HCT116 (cell line): ENCODE measurements around the gene TTLL11. TPM values are rescaled to one million over a fixed set of nuclear protein-coding genes. Genes with fewer than 3 reads are reported as not detected.

Source experiments
- ATAC-seq: fragments of 200-7000 bp; cut with Tn5 transposase; 2 replicates; pipeline ENCODE4 v1.9.1; 2020; ENCODE audit warnings: mild to moderate bottlenecking, moderate library complexity
- BruUV-seq: library from RNA; stranded (reverse); fragments of 400-500 nt; replicated peaks from 2 replicates; lab custom pipeline; 2021; lab: Mats Ljungman, UMichigan
- CTCF ChIA-PET: fragments of 300-600 bp; sonication (Branson Sonifier 250); formaldehyde crosslinking; loops from one replicate; lab custom pipeline; 2021; ENCODE audit warnings: antibody characterized with exemption; lab: Charles Lee
- POLR2A ChIA-PET: fragments of 300-600, 350-600 bp; sonication (Branson Sonifier 250); formaldehyde crosslinking; loops from one replicate; lab custom pipeline; 2021; ENCODE audit warnings: antibody characterized with exemption; lab: Charles Lee
- RAD21 ChIA-PET, 2 experiments: fragments of 300-600 bp; sonication (Branson Sonifier 250); formaldehyde crosslinking; loops; one replicate each; lab custom pipeline; 2023; ENCODE audit warnings: low total read pairs in 2 of 2; ENCODE audit not compliant: uncharacterized antibody in 2 of 2, unreplicated experiment in 2 of 2, low non-redundant PET in 1 of 2; lab: Charles Lee
- DNase-seq: peaks from one replicate; pipeline ENCODE4 v3.0.0-alpha.2; 2010; ENCODE audit warnings: low read depth, low spot score
- H2AFZ ChIP-seq: fragments of 200-600 bp; shearing (Covaris generic), sonication (generic); 2 replicates; pipeline ENCODE4 v1.6.1; 2017; ENCODE audit warnings: low read depth, mixed run types, mixed read lengths, antibody characterized with exemption, low read length; ENCODE audit not compliant: poor library complexity, severe bottlenecking
- H3K27ac ChIP-seq: 2 replicates; pipeline ENCODE4 v1.5.1; 2012; ENCODE audit warnings: low read depth, low read length
- H3K27me3 ChIP-seq: fragments of 200-600 bp; sonication (generic); 2 replicates; pipeline ENCODE4 v1.6.1; 2016; ENCODE audit warnings: mixed run types, low read length, mixed read lengths; ENCODE audit not compliant: insufficient read depth
- H3K36me3 ChIP-seq, 2 experiments: fragments of 200-500 bp in 1 of 2; fragments of 200-600 bp in 1 of 2; sonication (Bioruptor generic) in 1 of 2; sonication (generic) in 1 of 2; 2 replicates each; pipeline versions ENCODE4 v1.5.1 to v1.6.1; 2014 to 2016; ENCODE audit warnings: low read length in 2 of 2, inconsistent platforms in 1 of 2, mixed read lengths in 1 of 2, mixed run types in 1 of 2; ENCODE audit not compliant: insufficient read depth in 2 of 2, control insufficient read depth in 1 of 2
- H3K4me1 ChIP-seq, 2 experiments: fragments of 200-600 bp in 1 of 2; sonication (generic) in 1 of 2; 2 replicates each; pipeline versions ENCODE4 v1.5.1 to v1.6.1; 2012 to 2017; ENCODE audit warnings: low read length in 2 of 2, inconsistent platforms in 1 of 2, mild to moderate bottlenecking in 1 of 2, mixed read lengths in 1 of 2, mixed run types in 1 of 2, moderate library complexity in 1 of 2; ENCODE audit not compliant: insufficient read depth in 2 of 2, control insufficient read depth in 1 of 2
- H3K4me2 ChIP-seq: fragments of 200-600 bp; sonication (generic); 2 replicates; pipeline ENCODE4 v1.6.1; 2017; ENCODE audit warnings: mixed run types, low read length, mixed read lengths
- H3K4me3 ChIP-seq, 2 experiments: fragments of 200-600 bp in 1 of 2; sonication (generic) in 1 of 2; replicated peaks in 1 of 2; 2 replicates each; pipeline ENCODE4 v1.5.1; 2011 to 2016; ENCODE audit warnings: low read length in 2 of 2, control low read depth in 1 of 2, low read depth in 1 of 2, mild to moderate bottlenecking in 1 of 2, mixed read lengths in 1 of 2, mixed run types in 1 of 2
- H3K79me2 ChIP-seq: fragments of 200-600 bp; sonication (generic); 2 replicates; pipeline ENCODE4 v1.6.1; 2017; ENCODE audit warnings: mild to moderate bottlenecking, mixed run types, low read length, moderate library complexity, mixed read lengths; ENCODE audit not compliant: insufficient read depth
- H3K9ac ChIP-seq: fragments of 200-600 bp; sonication (generic); 2 replicates; pipeline ENCODE4 v1.6.1; 2016; ENCODE audit warnings: low read length, mixed read lengths
- H3K9me2 ChIP-seq: fragments of 200-600 bp; sonication (generic), shearing (Covaris generic); 2 replicates; pipeline ENCODE4 v1.6.1; 2017; ENCODE audit warnings: mixed run types, mild to moderate bottlenecking, moderate library complexity; ENCODE audit not compliant: insufficient read depth
- H3K9me3 ChIP-seq, 2 experiments: fragments of 200-500 bp in 1 of 2; fragments of 200-600 bp in 1 of 2; sonication (Bioruptor generic) in 1 of 2; sonication (generic) in 1 of 2; 2 replicates each; pipeline ENCODE4 v1.6.1; 2014 to 2017; ENCODE audit warnings: low read length in 2 of 2, mixed read lengths in 2 of 2, inconsistent platforms in 1 of 2, low read depth in 1 of 2, mild to moderate bottlenecking in 1 of 2, mixed run types in 1 of 2, moderate library complexity in 1 of 2; ENCODE audit not compliant: control insufficient read depth in 1 of 2, insufficient read depth in 1 of 2
- H4K20me1 ChIP-seq: fragments of 200-600 bp; sonication (generic), shearing (Covaris generic); 2 replicates; pipeline ENCODE4 v1.6.1; 2017; ENCODE audit warnings: mixed run types, mild to moderate bottlenecking, moderate library complexity; ENCODE audit not compliant: insufficient read depth
- CBX3 ChIP-seq: IDR thresholded peaks from 2 replicates; pipeline ENCODE4 v1.6.1; 2012; ENCODE audit warnings: low read depth
- EGR1 ChIP-seq: IDR thresholded peaks from 2 replicates; pipeline ENCODE4 v1.6.1; 2012; ENCODE audit warnings: low read depth
- ELF1 ChIP-seq: IDR thresholded peaks from 2 replicates; pipeline ENCODE4 v1.6.1; 2012; ENCODE audit warnings: low read depth, borderline replicate concordance
- EZH2phosphoT487 ChIP-seq: fragments of 200-600 bp; IDR thresholded peaks from 2 replicates; pipeline ENCODE4 v1.6.1; 2018; ENCODE audit warnings: antibody characterized with exemption, borderline replicate concordance
- JUND ChIP-seq: IDR thresholded peaks from 2 replicates; pipeline ENCODE4 v1.6.1; 2012
- POLR2A ChIP-seq: IDR thresholded peaks from 2 replicates; pipeline ENCODE4 v1.7.0; 2011; ENCODE audit warnings: borderline replicate concordance; ENCODE audit not compliant: insufficient read depth, insufficient read length; ENCODE audit errors: extremely low read depth
- RAD21 ChIP-seq: IDR thresholded peaks from 2 replicates; pipeline ENCODE4 v1.6.1; 2012; ENCODE audit warnings: low read depth, mild to moderate bottlenecking
- SIN3A ChIP-seq: IDR thresholded peaks from 2 replicates; pipeline ENCODE4 v1.6.1; 2012; ENCODE audit warnings: low read depth
- YY1 ChIP-seq: IDR thresholded peaks from 2 replicates; pipeline ENCODE4 v1.6.1; 2011; ENCODE audit warnings: low read length, low read depth, moderate library complexity, mild to moderate bottlenecking; ENCODE audit not compliant: insufficient replicate concordance; ENCODE audit errors: extremely low read depth
- ZFX ChIP-seq: fragments of 450-650 bp; IDR thresholded peaks from 2 replicates; pipeline ENCODE4 v1.6.1; 2017
- intact Hi-C: fragments of 100-400 bp; cut with micrococcal nuclease; formaldehyde crosslinking; loops from 2 replicates; pipeline ENCODE4 v1.10.0; 2022
- total RNA-seq: library from RNA; stranded (reverse); gene quantifications from one replicate; pipeline ENCODE4 v1.2.1, GENCODE V29; 2021; ENCODE audit not compliant: unreplicated experiment
- TF ChIP-seq, protein P1 (sequence below): IDR thresholded peaks from 2 replicates; pipeline ENCODE4 v1.6.1; 2011; ENCODE audit warnings: mild to moderate bottlenecking, low read length, moderate library complexity; ENCODE audit not compliant: insufficient replicate concordance; ENCODE audit errors: extremely low read depth
- TF ChIP-seq, protein P2 (sequence below): IDR thresholded peaks from 2 replicates; pipeline ENCODE4 v1.6.1; 2012; ENCODE audit warnings: low read depth
- TF ChIP-seq, protein P3 (sequence below), 3 experiments: fragments of 200-600 bp in 1 of 3; sonication (generic) in 1 of 3; IDR thresholded peaks in 2 of 3; conservative IDR thresholded peaks in 1 of 3; 2 replicates each; pipeline ENCODE4 v1.5.1; 2012 to 2017; ENCODE audit warnings: low read depth in 2 of 3, low read length in 2 of 3, antibody characterized with exemption in 1 of 3, borderline replicate concordance in 1 of 3, control low read depth in 1 of 3, mild to moderate bottlenecking in 1 of 3, mixed read lengths in 1 of 3, mixed run types in 1 of 3, moderate library complexity in 1 of 3; ENCODE audit not compliant: insufficient read depth in 1 of 3

Gene TTLL11
- total RNA-seq, 1 experiment from 2014 or later = 2.2 TPM

DNA sequence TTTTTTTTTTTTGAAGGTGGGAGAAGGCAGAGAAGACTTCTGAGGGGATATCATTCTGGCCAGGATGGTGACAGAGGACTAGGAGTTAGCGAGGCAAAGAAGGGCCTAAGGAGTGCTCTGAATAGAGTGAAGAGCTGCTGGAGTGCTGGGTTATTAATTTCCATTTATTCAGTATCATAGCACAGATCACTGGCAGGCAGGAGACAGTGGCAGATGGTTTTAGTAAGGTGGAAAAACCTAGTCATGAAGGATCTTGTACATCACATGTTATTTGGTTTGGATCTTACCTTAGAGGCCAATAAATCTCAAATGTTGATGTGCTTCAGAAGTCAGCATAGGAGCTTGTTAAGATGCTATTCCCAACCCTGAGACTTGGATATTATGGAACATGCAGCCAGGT, 165.5 kb downstream of the TTLL11 start:
- H3K9me2 ChIP-seq = no peaks in the 10 kb centered on the region
- DNase-seq (no peak), ATAC-seq (no peak)
- ChIA-PET RAD21 (no interaction called here), POLR2A (no interaction called here), CTCF (no interaction called here)
- no peaks in the 10 kb centered on the region for H4K20me1 ChIP-seq
- no peaks in the 10 kb centered on the region for H3K27me3 ChIP-seq
- no peak overlapping the region for H3K4me2 ChIP-seq
- intact Hi-C loops = no loop called here
- no TSS peak for BruUV-seq
- H3K4me1 ChIP-seq = no peaks in the 10 kb centered on the region
- H2AFZ ChIP-seq = no peak overlapping the region
- no peaks in the 10 kb centered on the region for H3K36me3 ChIP-seq
- no peak overlapping the region for H3K4me3 ChIP-seq
- no peak overlapping the region for H3K27ac ChIP-seq
- no peaks in the 10 kb centered on the region for H3K9me3 ChIP-seq
- TF ChIP-seq, protein P1, sequence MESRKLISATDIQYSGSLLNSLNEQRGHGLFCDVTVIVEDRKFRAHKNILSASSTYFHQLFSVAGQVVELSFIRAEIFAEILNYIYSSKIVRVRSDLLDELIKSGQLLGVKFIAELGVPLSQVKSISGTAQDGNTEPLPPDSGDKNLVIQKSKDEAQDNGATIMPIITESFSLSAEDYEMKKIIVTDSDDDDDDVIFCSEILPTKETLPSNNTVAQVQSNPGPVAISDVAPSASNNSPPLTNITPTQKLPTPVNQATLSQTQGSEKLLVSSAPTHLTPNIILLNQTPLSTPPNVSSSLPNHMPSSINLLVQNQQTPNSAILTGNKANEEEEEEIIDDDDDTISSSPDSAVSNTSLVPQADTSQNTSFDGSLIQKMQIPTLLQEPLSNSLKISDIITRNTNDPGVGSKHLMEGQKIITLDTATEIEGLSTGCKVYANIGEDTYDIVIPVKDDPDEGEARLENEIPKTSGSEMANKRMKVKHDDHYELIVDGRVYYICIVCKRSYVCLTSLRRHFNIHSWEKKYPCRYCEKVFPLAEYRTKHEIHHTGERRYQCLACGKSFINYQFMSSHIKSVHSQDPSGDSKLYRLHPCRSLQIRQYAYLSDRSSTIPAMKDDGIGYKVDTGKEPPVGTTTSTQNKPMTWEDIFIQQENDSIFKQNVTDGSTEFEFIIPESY = no peak
- TF ChIP-seq YY1 (no peak), RAD21 (no peak), CBX3 (no peak), JUND (no peak), SIN3A (no peak), ZFX (no peak), EGR1 (no peak), ELF1 (no peak), EZH2phosphoT487 (no peak), POLR2A (no peak)
- TF ChIP-seq, protein P2, sequence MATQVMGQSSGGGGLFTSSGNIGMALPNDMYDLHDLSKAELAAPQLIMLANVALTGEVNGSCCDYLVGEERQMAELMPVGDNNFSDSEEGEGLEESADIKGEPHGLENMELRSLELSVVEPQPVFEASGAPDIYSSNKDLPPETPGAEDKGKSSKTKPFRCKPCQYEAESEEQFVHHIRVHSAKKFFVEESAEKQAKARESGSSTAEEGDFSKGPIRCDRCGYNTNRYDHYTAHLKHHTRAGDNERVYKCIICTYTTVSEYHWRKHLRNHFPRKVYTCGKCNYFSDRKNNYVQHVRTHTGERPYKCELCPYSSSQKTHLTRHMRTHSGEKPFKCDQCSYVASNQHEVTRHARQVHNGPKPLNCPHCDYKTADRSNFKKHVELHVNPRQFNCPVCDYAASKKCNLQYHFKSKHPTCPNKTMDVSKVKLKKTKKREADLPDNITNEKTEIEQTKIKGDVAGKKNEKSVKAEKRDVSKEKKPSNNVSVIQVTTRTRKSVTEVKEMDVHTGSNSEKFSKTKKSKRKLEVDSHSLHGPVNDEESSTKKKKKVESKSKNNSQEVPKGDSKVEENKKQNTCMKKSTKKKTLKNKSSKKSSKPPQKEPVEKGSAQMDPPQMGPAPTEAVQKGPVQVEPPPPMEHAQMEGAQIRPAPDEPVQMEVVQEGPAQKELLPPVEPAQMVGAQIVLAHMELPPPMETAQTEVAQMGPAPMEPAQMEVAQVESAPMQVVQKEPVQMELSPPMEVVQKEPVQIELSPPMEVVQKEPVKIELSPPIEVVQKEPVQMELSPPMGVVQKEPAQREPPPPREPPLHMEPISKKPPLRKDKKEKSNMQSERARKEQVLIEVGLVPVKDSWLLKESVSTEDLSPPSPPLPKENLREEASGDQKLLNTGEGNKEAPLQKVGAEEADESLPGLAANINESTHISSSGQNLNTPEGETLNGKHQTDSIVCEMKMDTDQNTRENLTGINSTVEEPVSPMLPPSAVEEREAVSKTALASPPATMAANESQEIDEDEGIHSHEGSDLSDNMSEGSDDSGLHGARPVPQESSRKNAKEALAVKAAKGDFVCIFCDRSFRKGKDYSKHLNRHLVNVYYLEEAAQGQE = no peak
- TF ChIP-seq, protein P3, sequence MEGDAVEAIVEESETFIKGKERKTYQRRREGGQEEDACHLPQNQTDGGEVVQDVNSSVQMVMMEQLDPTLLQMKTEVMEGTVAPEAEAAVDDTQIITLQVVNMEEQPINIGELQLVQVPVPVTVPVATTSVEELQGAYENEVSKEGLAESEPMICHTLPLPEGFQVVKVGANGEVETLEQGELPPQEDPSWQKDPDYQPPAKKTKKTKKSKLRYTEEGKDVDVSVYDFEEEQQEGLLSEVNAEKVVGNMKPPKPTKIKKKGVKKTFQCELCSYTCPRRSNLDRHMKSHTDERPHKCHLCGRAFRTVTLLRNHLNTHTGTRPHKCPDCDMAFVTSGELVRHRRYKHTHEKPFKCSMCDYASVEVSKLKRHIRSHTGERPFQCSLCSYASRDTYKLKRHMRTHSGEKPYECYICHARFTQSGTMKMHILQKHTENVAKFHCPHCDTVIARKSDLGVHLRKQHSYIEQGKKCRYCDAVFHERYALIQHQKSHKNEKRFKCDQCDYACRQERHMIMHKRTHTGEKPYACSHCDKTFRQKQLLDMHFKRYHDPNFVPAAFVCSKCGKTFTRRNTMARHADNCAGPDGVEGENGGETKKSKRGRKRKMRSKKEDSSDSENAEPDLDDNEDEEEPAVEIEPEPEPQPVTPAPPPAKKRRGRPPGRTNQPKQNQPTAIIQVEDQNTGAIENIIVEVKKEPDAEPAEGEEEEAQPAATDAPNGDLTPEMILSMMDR (IDR thresholded peaks at IDR 0.05 in 2 of 3, conservative IDR thresholded peaks at IDR 0.05 in 1 of 3; ENCODE audit: borderline replicate concordance in 1 of 3, insufficient read depth in 1 of 3, low read depth in 2 of 3, low read length in 2 of 3) = no peak
- no peak overlapping the region for H3K9ac ChIP-seq
- no peaks in the 10 kb centered on the region for H3K79me2 ChIP-seq
